IMR-90 (cell line): ENCODE data around the gene ENOX1. TPM values are rescaled to one million over a fixed set of nuclear protein-coding genes. Genes with fewer than 3 reads are reported as not detected.
"Not testable (repeated sequence)": the region's sequence is repeated elsewhere in the genome, so short reads cannot be mapped to it uniquely, and the experiment has no call there.

ENCODE experiments used
- ATAC-seq: fragments of 200-7000 bp; cut with Tn5 transposase; 2 replicates; pipeline ENCODE4 v1.9.1; 2020; ENCODE audit warnings: low read depth, mild to moderate bottlenecking, moderate library complexity
- BruUV-seq: library from RNA; stranded (reverse); fragments of 400-500 nt; replicated peaks from 2 replicates; lab custom pipeline; 2021; lab: Mats Ljungman, UMichigan
- CTCF ChIA-PET: fragments of 300-600 bp; formaldehyde crosslinking; extraction: SDS; loops from one replicate; lab custom pipeline; 2021; ENCODE audit warnings: antibody characterized with exemption; lab: Yijun Ruan, JAX
- POLR2A ChIA-PET: fragments of 300-600 bp; sonication (Branson Sonifier 250); formaldehyde crosslinking; loops from one replicate; lab custom pipeline; 2022; ENCODE audit warnings: antibody characterized with exemption; ENCODE audit not compliant: unreplicated experiment; lab: Charles Lee
- DNase-seq: peaks from one replicate; pipeline ENCODE4 v3.0.0; 2013
- H2AFZ ChIP-seq: replicated peaks from 2 replicates; pipeline ENCODE3; 2013; ENCODE audit warnings: low read length, mild to moderate bottlenecking; ENCODE audit not compliant: poor library complexity
- H2AK5ac ChIP-seq: 2 replicates; pipeline ENCODE4 v1.6.1; 2013; ENCODE audit warnings: low read depth, low read length, inconsistent platforms
- H2AK9ac ChIP-seq: replicated peaks from 2 replicates; pipeline ENCODE3; 2013; ENCODE audit warnings: mild to moderate bottlenecking, low read depth, low read length, moderate library complexity; ENCODE audit not compliant: poor library complexity
- H2BK120ac ChIP-seq: 2 replicates; pipeline ENCODE4 v1.6.1; 2013; ENCODE audit warnings: low read depth, low read length, inconsistent platforms
- H2BK15ac ChIP-seq: 3 replicates; pipeline ENCODE4 v1.6.1; 2013; ENCODE audit warnings: low read depth, low read length, inconsistent platforms
- H2BK20ac ChIP-seq: 2 replicates; pipeline ENCODE4 v1.6.1; 2013; ENCODE audit warnings: low read depth, mild to moderate bottlenecking, inconsistent platforms, low read length, moderate library complexity
- H2BK5ac ChIP-seq: 2 replicates; pipeline ENCODE4 v1.6.1; 2013; ENCODE audit warnings: mild to moderate bottlenecking, low read depth, low read length, inconsistent platforms; ENCODE audit not compliant: poor library complexity, severe bottlenecking
- H3K14ac ChIP-seq: replicated peaks from 2 replicates; pipeline ENCODE4 v1.6.1; 2013; ENCODE audit warnings: low read depth, low read length, inconsistent platforms
- H3K18ac ChIP-seq: 2 replicates; pipeline ENCODE4 v1.6.1; 2013; ENCODE audit warnings: low read depth, low read length, control low read depth
- H3K23ac ChIP-seq: 2 replicates; pipeline ENCODE4 v1.6.1; 2013; ENCODE audit warnings: low read depth, low read length, inconsistent platforms
- H3K27ac ChIP-seq: 2 replicates; pipeline ENCODE4 v1.5.1; 2013; ENCODE audit warnings: mild to moderate bottlenecking, control low read depth, low read length; ENCODE audit not compliant: insufficient read depth
- H3K27me3 ChIP-seq: 2 replicates; pipeline ENCODE4 v1.6.1; 2013; ENCODE audit warnings: low read length; ENCODE audit not compliant: control insufficient read depth, insufficient read depth
- H3K36me3 ChIP-seq: 2 replicates; pipeline ENCODE4 v1.6.1; 2013; ENCODE audit warnings: low read length, mixed read lengths; ENCODE audit not compliant: control insufficient read depth, insufficient read depth
- H3K4ac ChIP-seq: 2 replicates; pipeline ENCODE4 v1.6.1; 2013; ENCODE audit warnings: low read depth, low read length, inconsistent platforms
- H3K4me1 ChIP-seq: 2 replicates; pipeline ENCODE4 v1.6.1; 2013; ENCODE audit warnings: low read length, mixed read lengths; ENCODE audit not compliant: control insufficient read depth, insufficient read depth
- H3K4me2 ChIP-seq: 2 replicates; pipeline ENCODE4 v1.6.1; 2013; ENCODE audit warnings: low read depth, mild to moderate bottlenecking, control low read depth, low read length, moderate library complexity
- H3K4me3 ChIP-seq: 2 replicates; pipeline ENCODE4 v1.5.1; 2013; ENCODE audit warnings: low read depth, mild to moderate bottlenecking, control low read depth, low read length, moderate library complexity; ENCODE audit not compliant: insufficient read depth
- H3K56ac ChIP-seq: 2 replicates; pipeline ENCODE4 v1.6.1; 2013; ENCODE audit warnings: low read length, inconsistent platforms; ENCODE audit not compliant: insufficient read depth; ENCODE audit errors: extremely low read depth
- H3K79me1 ChIP-seq, 2 experiments: 2 replicates each; pipeline ENCODE4 v1.6.1; 2013; ENCODE audit warnings: low read length in 2 of 2, inconsistent platforms in 1 of 2, low read depth in 1 of 2
- H3K9ac ChIP-seq: 2 replicates; pipeline ENCODE4 v1.6.1; 2013; ENCODE audit warnings: low read depth, low read length, control low read depth
- H3K9me1 ChIP-seq: 2 replicates; pipeline ENCODE4 v1.6.1; 2013; ENCODE audit warnings: low read length, inconsistent platforms; ENCODE audit not compliant: insufficient read depth
- H3K9me3 ChIP-seq: 2 replicates; pipeline ENCODE4 v1.6.1; 2013; ENCODE audit warnings: low read length; ENCODE audit not compliant: control insufficient read depth, insufficient read depth
- H4K20me1 ChIP-seq: 2 replicates; pipeline ENCODE4 v1.6.1; 2013; ENCODE audit warnings: low read length, inconsistent platforms; ENCODE audit not compliant: insufficient read depth
- H4K5ac ChIP-seq: 2 replicates; pipeline ENCODE4 v1.6.1; 2013; ENCODE audit warnings: mild to moderate bottlenecking, low read depth, low read length, control low read depth
- H4K8ac ChIP-seq, 2 experiments: 2 replicates each; pipeline ENCODE4 v1.6.1; 2013; ENCODE audit warnings: low read depth in 2 of 2, low read length in 2 of 2, control low read depth in 1 of 2, inconsistent platforms in 1 of 2
- H4K91ac ChIP-seq: 2 replicates; pipeline ENCODE4 v1.6.1; 2013; ENCODE audit warnings: low read depth, low read length, inconsistent platforms; ENCODE audit not compliant: insufficient read depth
- CHD1 ChIP-seq: IDR thresholded peaks from 2 replicates; pipeline ENCODE4 v1.6.1; 2012; ENCODE audit warnings: low read depth, low read length, improper control_type of control experiment
- CTCF ChIP-seq: conservative IDR thresholded peaks from 2 replicates; pipeline ENCODE4 v1.5.1; 2012; ENCODE audit warnings: mild to moderate bottlenecking, low read depth, low read length, improper control_type of control experiment
- MXI1 ChIP-seq: IDR thresholded peaks from 2 replicates; pipeline ENCODE4 v1.6.1; 2012; ENCODE audit warnings: low read depth, mild to moderate bottlenecking, low read length, moderate library complexity, borderline replicate concordance
- POLR2A ChIP-seq: IDR thresholded peaks from 2 replicates; pipeline ENCODE4 v1.6.1; 2012; ENCODE audit warnings: mild to moderate bottlenecking, low read depth, low read length
- RCOR1 ChIP-seq: IDR thresholded peaks from 2 replicates; pipeline ENCODE4 v1.6.1; 2012; ENCODE audit warnings: mild to moderate bottlenecking, low read length, improper control_type of control experiment; ENCODE audit not compliant: insufficient replicate concordance
- RFX5 ChIP-seq: IDR thresholded peaks from 2 replicates; pipeline ENCODE4 v1.8.0; 2012; ENCODE audit warnings: low read depth, mild to moderate bottlenecking, low read length, moderate library complexity
- whole genome bisulfite sequencing, 2 experiments: methylation state at CpG; one replicate each; pipeline versions ENCODE4 v1.1.5 to v1.1.7; 2013; ENCODE audit warnings: missing lambda C conversion rate in 2 of 2; ENCODE audit not compliant: insufficient read length in 1 of 2; ENCODE audit errors: extremely low coverage in 2 of 2; 5-methylcytosine and 5-hydroxymethylcytosine counted together
- dilution Hi-C: fragments of 300-500 bp; cut with HindIII; formaldehyde crosslinking; loops from one replicate; pipeline ENCODE4 v1.14.3; 2018; ENCODE audit warnings: low sequenced_read_pairs; ENCODE audit not compliant: unreplicated experiment
- in situ Hi-C: fragments of 300-500 bp; cut with MboI; formaldehyde crosslinking; loops from 3 replicates; pipeline ENCODE4 v1.14.3; 2019; ENCODE audit warnings: low sequenced_read_pairs, inconsistent platforms, mixed read lengths
- intact Hi-C: fragments of 100-400 bp; cut with micrococcal nuclease; formaldehyde crosslinking; loops from 2 replicates; pipeline ENCODE4 v1.10.0; 2022
- polyA plus RNA-seq, 3 experiments: library from polyadenylated mRNA; depleted of rRNA; stranded (reverse); fragments of >200 nt; gene quantifications; 2 replicates each; pipeline ENCODE4 v1.2.3, GENCODE V29; 2012; ENCODE audit warnings: low replicate concordance in 1 of 3
- total RNA-seq: library from RNA; depleted of rRNA; stranded (reverse); fragments of >200 nt; gene quantifications from 2 replicates; pipeline ENCODE4 v1.2.3, GENCODE V29; 2012

The ENOX1 gene
- total and polyA plus RNA-seq, 2 of the 4 experiments (the other 2 are of a cell fraction) = 0.99 to 1.3 TPM

- TF ChIP-seq CHD1 = no peak
- no peak for TF ChIP-seq CTCF
- no peak for TF ChIP-seq MXI1
- TF ChIP-seq RFX5 = no peak
- TF ChIP-seq RCOR1 = no peak
- no peak for TF ChIP-seq POLR2A
- in situ Hi-C loops = no loop called here
- H2AFZ ChIP-seq = no peak overlapping the region
- H4K91ac ChIP-seq = no peak overlapping the region
- no peak overlapping the region for H3K4ac ChIP-seq
- H3K9me1 ChIP-seq = no peaks in the 10 kb centered on the region
- no peak overlapping the region for H3K18ac ChIP-seq
- no peak overlapping the region for H3K14ac ChIP-seq
- H3K27ac ChIP-seq = no peak overlapping the region
- H2BK120ac ChIP-seq = no peak overlapping the region
- ChIA-PET POLR2A (no interaction called here), CTCF (no interaction called here)
- no peak overlapping the region for H3K9ac ChIP-seq
- no peak overlapping the region for H2BK5ac ChIP-seq
- no peak overlapping the region for H2BK20ac ChIP-seq
- intact Hi-C loops = no loop called here
- no peak overlapping the region for H3K4me3 ChIP-seq
- no peak overlapping the region for H4K5ac ChIP-seq
- DNase-seq (no peak), ATAC-seq (no peak)
- H2AK9ac ChIP-seq = no peak overlapping the region
- BruUV-seq = no TSS peak
- no peaks in the 10 kb centered on the region for H3K79me1 ChIP-seq
- H3K23ac ChIP-seq = no peak overlapping the region
- no peaks in the 10 kb centered on the region for H4K20me1 ChIP-seq
- H3K56ac ChIP-seq = no peak overlapping the region
- no peak overlapping the region for H4K8ac ChIP-seq
- no peaks in the 10 kb centered on the region for H3K9me3 ChIP-seq
- dilution Hi-C loops = no loop called here
- no peak overlapping the region for H2BK15ac ChIP-seq
- H3K4me2 ChIP-seq = no peak overlapping the region
- H2AK5ac ChIP-seq = no peak overlapping the region
- WGBS, 2 experiments = no CpG with 5 or more reads among the region's 4 CpGs
- no peaks in the 10 kb centered on the region for H3K27me3 ChIP-seq
- no peaks in the 10 kb centered on the region for H3K36me3 ChIP-seq
- no peaks in the 10 kb centered on the region for H3K4me1 ChIP-seq
Observed at GRCh38 chr13:43353631-43354030, 433.1 kb downstream of the ENOX1 start.

GRCh38 chr13:43351612-43352011, 435.2 kb downstream of the ENOX1 start:
- H3K36me3 ChIP-seq, H2AK5ac ChIP-seq, H3K14ac ChIP-seq, H4K20me1 ChIP-seq, DNase-seq, CTCF ChIA-PET, H2BK20ac ChIP-seq, H2AFZ ChIP-seq, H3K4me1 ChIP-seq, H3K27me3 ChIP-seq, H4K5ac ChIP-seq, H3K9me3 ChIP-seq, H3K79me1 ChIP-seq, in situ Hi-C loops, dilution Hi-C loops, H2BK5ac ChIP-seq, H3K18ac ChIP-seq, intact Hi-C loops, BruUV-seq, H2BK120ac ChIP-seq, H4K8ac ChIP-seq, H3K23ac ChIP-seq, H4K91ac ChIP-seq, H2BK15ac ChIP-seq, H3K9ac ChIP-seq, H3K9me1 ChIP-seq, H3K27ac ChIP-seq, ATAC-seq, H2AK9ac ChIP-seq, H3K4ac ChIP-seq, H3K4me3 ChIP-seq, POLR2A ChIA-PET, H3K56ac ChIP-seq, H3K4me2 ChIP-seq: not testable (repeated sequence)
- WGBS, 2 experiments = no CpG with 5 or more reads among the region's 3 CpGs
